NT2/D1 (cell line): ENCODE results near the gene KIZ.

ENCODE experiments used
- YY1 ChIP-seq: IDR thresholded peaks from 2 replicates; pipeline ENCODE4 v1.6.1; 2011; ENCODE audit not compliant: insufficient read length, insufficient read depth
- ZNF274 ChIP-seq: IDR thresholded peaks from 2 replicates; pipeline ENCODE4 v1.6.1; 2011; ENCODE audit warnings: mild to moderate bottlenecking, low read depth, low read length

DNA sequence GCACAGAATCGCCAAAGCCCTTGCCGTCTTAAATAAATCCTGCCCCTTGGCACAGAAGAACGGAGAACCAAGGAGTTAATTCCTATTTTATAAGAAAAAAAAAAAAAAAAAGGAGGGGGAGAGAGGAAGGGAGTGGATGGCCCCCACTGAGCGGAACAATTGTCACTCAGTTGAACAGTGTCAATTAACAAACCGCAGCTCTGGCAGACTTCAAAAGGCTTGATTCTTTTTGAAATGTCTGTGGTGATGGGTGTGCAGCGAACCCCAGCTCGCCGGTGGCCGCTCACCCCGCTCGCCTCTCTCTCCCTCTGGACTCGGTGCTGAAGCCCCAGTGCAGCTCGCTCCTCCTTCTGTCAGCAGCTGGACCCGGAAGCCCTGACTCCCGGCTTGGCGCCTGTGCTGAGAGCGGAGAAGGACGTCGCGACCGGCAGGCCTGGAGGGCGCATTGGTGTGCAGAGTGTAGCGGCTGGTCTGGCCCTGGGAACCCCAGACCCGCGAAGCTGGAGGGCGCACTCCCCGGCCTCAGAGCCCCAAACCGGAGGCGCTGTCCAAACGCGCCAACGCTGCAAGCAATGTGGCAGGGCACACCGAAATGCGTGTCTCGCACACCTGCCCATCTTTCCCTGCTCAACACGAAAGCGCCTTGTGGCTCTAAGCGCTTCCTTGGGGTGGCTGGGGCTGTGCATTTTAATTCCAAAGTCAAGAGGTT is 23.1 kb upstream of the KIZ start:
- no peak for TF ChIP-seq ZNF274
- TF ChIP-seq YY1 = no peak
